Anterior cingulate cortex (tissue), 58 donors: ENCODE measurements around the gene LGR4.

ENCODE experiments used
- DNase-seq, 58 donors: peaks; one replicate each; lab custom pipeline; 2025; lab: John Stamatoyannopoulos, UW

Gene LGR4

DNA sequence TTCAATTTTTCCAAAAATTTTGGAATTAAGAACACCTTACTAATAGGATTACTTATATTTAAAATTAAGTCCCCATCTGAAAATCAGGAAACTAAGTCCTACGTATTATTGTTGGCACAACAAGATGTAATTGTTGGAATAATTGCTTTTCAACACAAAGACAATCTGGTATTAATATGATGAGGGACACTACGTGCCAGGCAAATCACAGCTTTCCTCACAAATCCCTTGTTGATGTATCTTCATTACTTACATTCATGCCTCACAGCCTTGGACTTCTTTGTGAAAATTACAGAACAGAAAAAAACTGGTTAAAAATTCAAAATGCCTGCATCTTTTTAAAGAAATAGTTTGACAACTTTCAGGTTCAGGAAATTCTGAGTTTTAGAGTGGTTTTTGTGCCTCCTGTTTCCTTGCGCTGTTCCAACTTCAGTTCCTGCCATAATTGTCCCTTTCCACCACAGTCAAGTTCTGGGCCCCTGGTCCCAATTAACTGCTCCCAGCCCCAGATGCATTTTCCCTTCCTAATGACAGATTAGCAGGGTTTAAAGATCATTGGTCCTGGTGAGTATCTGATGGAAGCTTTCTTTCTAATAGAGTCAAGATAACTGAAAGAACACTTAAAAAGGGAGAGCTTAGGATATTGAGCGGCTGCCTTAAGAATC is 86.3 kb downstream of the LGR4 start:
- DNase-seq, result no peak

DNA sequence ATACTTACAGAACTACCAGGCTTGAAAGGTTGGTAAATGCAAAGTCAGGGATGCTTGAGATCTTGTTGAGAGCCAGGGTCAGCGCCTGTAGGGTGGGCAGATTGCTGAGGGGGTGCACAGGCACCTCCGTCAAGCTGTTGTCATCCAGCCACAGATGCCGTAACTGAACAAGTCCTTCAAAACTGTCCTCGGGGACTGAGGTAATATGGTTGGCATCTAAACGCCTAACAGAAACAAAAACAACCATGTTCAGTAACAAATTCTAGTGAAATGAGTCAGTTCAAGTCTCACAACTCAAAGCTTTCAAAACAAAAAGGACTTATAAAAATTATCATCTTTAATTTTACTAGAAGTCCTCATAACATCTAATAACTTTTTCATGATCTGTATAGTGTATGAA is 87.3 kb downstream of the LGR4 start:
- DNase-seq, result no peak

DNA sequence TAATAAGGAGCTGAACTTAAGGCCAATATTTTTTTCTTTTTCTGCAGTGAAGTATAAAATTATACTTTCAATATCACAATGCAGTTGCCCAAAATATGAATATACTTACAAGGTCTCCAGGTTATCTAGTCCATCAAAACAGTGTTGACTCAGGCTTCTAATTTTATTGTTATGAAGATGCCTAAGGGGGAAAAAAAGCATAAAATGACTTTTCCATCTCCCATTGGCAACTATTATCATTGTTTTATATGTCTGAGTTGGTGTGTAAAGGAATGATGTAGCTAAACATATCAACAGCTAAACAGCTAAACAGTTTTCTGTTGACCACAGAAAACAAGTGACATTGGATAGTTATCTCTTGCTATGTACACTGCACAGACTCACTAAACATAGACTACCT is 88.4 kb downstream of the LGR4 start:
- no peak for DNase-seq

DNA sequence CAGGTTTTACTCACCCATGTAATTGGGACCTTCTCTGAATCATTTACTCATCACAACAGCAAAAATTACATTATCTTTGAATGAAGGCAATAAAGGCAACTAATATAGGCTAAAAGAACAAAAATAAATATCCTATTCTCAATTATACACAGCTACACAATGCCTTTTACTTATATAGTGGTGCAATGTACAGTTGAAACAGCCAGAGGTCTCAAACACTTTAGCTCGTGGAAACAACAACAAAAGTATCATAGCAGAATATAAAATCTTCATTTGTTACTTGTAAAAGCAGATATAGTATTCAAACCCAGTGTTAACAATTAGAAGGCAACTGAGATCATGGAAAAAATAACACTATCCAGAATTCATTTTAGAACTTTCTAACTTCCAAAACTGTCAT is 88.9 kb downstream of the LGR4 start:
- DNase-seq, result no peak

DNA sequence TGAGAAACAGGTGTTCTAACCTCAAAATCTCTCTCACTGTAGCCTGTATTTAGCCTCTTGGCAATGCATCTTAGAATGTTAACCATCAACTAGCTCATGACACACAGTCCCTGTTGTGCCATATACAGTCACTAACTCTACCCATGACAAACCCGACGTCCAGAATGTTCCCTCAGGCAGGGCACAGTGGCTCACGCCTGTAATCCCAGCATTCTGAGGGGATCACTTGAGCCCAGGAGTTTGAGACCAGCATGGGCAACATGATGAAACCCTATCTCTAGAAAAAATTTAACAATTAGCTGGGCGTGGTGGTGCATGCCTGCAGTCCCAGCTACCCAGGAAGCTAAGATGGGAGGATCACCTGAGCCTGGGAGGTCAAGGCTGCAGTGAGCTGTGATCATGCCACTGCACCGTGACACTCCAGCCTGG is 91.3 kb downstream of the LGR4 start:
- DNase-seq, result no peak

DNA sequence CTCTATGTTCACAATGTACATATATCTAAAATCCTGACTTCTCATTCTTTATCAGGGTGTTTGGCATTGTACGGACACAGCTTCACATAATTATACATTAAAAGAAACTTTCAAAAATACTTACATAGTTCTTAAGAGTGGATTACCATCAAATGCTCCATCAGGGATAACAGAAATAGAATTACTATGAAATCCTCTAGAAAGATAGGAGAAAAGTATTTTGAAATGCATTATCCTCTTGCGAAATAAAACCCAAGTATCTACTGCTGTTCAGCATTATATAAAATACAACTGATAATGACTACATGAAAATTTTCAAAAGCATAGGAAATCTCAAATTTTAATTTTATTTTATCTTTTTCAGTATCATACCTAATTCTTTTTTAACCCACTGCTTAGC is 91.8 kb downstream of the LGR4 start:
- DNase-seq, result no peak

DNA sequence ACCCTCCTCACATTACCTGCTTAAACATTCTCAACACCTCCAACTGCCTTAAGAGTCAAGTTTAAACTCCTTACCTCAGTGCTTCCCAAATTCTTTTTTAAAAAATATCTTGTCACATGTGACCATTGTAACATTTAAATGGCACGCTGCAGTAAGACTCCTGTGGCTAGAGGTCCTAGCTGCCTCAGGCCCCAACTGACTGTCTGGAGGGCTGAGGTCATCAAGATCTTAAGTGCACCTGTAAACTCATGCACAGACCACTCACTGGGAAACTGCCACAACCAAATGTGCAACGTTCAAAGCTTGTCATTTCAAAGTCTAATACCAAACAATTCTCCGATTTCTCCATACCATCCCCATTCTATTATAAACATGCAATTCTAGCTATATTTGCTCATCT is 93.1 kb downstream of the LGR4 start:
- no peak for DNase-seq

DNA sequence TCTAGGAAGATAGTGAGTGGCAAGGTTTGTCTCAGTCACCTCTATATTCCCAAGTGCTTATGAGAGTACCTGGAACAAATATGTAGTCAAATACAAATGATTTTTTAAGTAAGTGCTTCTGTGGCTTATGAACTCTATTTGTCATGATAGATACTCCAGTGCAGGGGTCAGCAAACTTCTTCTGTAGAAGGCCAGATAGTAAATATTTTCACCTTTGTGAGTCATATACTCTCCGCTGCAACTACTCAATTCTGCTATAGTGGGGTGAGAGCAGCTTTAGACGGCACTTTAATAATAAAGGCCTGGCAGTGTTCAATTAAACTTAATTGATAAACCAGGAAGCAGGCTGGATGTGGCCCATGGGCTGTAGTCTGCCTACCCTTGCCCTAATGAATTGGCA is 97.2 kb downstream of the LGR4 start:
- DNase-seq, result no peak

DNA sequence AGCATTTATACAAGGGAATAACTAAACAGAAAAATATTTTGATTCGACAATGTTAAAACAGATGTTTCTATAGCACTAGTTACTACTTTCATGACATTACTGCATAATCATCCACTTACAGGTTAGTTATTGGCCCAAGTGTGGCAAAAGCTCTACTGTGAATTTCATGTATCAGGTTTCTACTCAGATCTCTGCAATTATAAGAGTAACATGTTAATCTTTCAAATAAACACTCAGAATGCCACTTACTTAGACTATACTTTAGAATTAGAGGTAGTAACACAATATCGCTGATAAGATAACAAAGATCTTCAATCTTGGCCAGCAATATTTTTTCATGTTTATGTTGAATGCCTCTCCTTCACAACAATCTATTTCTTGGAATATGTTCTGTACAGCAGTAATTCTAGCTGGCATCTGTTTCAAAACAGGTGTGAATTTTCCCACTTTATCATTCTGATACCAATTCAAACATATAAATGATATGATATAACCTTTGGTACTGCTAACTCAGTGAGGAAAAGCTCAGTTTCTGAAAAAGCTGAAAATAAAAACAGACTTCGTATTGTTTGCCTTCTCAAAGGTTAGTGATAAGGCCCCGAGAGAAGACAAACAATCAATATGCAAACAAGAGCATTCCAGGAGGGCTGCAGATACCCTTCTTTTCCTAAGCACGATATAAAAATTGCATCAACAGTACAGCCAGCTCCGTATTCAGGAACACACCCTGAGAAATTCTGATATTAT is 98.6 kb downstream of the LGR4 start:
- DNase-seq, result no peak

DNA sequence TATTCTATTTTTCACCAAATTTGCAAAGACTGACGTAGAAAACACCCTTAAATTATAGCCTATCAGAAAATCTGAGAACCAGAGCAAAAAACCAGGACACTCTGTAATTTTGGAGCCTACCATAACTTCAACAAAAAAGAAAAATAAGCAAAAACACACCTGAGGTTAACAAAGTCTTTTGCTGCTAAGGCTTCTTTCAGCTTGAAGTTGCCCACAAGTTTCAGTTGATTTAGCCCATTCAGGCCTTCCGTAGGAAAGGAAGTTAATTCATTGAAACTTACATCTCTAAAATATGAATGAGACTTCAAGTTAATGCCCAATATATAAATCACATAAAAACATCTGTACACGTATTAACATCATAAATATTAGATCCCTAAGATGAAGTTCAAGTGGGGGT is 99.2 kb downstream of the LGR4 start:
- DNase-seq, result no peak

DNA sequence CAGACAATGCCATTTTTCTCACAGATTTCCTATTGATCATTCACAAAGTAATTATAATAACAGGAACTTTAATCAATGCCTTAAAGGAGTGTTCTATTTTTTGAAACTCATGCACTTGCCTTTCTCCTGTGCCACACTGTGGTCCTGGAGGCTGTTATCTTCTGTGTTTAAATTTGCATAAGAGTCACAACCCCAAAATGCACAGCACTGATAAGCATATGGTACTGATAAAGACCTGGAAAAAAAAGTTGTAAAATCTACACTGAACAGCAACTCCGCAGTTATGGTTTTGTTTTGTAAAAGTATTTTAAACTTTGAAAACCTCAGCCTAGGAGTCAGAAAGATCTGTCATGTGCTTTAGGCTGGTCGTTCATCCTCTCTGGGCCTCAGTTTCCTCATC is 100.4 kb downstream of the LGR4 start:
- no peak for DNase-seq

DNA sequence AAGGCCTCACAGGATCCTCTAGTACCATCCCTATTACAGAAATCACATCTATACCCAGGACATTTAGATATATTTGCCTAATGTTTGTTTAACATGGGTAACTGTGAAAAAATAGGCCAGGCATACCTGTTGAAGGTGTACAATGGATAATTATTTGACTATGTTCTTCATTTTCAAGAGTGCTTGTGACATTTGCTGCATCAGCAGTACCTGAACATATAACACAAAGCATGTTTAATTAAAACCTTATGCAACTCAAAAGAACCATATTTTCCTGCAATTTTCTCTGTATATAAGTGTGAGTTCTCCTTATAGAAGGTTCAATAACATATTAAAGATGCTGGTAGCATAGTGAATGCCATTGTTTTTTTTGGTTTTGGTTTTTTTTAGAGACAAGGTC is 101.1 kb downstream of the LGR4 start:
- no peak for DNase-seq

DNA sequence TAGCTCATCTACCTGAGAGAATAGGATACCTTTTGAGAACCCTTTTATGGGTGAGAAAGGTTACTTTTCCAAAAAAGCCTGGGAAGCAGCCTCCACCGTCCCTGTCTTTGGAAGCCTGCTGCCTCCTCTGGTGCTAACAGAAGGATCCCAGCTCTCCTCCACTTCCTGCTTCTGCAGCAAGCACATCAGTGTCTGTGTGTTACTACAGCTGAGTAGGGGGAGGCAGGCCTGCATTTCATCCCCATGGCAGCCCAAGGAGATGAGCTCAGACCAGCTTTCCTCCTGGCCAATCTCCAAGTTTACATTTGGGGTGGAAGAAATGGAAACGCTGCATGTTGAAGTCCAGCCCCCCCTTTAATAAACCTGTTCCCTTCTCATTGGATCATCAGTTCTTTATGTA is 102.2 kb downstream of the LGR4 start:
- no peak for DNase-seq

DNA sequence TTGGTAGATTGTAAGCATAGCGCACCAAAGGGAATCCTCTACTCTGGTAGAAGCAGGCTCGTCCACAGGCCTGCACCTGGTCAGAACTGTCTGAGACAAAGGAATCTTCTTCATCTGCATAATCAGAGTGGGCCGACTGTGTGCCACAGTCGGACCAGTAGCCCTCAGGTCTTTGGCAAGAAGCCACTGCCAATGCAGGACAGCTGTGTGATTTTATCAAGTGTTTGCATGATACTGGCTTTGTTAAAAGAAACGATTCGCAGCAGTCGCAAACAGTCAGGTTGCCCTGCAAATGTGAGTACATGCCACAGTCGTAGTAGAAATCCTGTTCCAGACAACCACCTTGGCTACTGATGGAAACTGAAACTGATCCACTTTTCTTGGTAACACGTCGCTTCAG is 104.7 kb downstream of the LGR4 start:
- no peak for DNase-seq

DNA sequence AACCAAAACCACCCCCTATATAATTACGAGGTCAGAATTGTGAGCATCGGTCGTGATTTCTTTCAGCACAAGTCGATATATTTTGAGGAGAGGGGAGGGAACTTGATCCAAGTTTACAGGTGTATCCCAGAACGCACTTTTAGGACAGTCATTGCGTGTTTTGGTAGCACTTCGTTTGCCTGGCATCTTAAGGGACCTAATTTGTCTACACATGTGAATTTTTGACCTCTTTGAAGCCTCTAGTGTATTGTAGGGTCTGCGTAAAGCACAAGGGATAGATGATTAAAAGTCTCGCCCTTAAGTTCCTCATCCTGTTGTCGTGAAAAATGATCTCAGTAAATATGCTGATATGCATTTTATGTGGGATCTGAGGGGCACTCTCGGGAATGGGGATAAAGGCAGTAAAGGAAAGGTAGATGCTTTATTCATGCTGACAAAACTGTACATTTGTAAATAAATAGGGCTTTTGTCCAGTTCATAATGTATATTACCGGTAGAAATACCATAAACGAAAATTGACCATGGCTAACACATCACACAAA is 108.9 kb downstream of the LGR4 start:
- no peak for DNase-seq

DNA sequence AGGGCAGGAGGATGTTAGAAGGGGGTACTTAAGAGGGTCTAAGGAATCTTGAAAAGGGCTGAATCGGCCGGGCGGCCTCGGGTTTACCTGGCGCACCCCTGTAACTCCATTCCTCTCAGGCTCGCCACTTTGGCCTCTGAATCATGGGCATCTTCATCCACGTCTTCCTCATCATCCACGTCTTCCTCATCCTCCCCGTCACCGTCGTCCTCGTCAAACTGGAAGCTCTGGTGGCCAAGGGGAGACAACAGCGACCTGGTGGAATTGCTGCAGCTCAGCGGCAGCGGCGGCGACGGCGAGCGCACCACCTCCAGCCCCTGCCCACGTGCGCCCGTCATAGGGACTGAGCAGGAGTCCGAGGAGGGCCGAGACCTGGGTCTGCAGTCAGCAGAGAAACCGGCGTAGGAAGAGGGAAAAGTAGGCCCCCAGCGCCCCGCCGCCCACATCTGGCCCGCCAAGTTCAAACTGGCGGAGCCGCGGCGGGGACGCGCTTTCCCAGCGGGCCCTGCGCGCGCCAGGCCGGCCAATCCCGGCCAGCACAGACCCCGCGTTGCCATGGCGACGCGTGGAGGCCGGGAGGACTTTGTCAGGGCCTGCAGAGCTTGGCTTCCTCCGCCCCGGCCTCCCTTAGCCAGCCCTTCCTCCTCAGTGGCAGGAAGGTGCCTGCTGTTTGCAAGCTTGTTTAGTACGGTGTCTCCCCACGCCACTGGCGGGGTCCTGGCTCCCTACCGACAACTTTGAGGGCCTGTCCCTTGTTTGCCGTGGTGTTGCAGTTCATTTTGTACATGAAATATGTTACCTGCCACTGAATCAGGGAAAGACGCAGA is 109.6 kb downstream of the LGR4 start, which contains the start of gene CCDC34:
CCDC34 (minus strand) TSS at position 467 of the 827 bp plus-strand sequence; CDS start at position 446, 21 bp downstream.
- peak in 57 of 58 donors; percentile 32 to 91 (median 75) for DNase-seq

DNA sequence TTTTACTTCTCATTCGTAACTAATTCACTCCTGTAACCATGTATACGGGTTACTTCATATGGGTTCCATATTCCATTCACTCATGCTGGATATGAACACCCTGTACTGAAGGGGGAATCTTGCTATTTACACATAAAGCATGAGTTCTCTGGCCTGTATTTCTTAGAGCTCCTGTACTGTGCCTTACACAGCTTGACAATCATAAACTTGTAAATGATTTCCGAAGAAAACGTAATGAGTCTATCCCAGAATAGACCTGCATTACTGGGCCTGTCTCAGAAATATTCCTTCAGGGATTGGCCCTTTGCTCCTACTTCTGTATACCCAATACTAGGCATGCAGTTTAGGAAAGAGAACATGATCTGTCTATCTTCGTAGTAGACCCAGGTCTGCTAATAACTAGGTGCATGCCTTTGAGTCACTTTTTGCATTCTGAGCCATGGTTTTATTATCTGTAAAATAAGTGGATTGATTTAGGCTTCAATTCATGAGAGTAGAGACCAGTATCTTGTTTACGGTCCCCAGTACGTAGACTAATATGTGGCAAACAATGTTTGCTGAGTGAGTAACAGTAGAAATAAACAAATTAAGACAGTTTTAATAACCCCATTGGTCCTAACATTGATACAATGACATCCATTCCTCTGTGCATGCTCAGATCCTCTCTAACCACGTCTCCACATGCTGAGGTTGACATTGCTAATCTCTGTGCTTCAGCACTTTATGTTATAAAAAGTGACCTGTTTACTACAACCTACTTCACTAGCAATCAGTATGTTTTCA is 110.8 kb downstream of the LGR4 start:
- no peak for DNase-seq

DNA sequence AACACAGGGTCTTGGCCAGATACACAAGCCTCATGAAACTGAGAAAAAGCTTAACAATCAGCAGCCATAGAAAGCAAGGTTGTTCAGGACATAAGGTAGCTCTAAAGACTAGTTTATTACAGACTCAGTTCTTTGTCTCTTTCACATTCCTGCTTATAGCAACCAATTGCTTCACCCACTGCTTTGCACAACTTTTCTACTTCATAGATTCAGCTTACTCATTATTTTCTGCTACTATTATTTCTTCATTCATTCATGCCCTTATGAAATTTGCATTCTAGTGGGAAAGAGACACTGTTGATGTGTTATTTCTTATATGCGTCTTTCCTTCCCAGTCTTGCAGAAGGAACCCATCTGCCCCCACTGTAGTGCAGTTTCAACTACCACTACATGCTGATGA is 114.3 kb downstream of the LGR4 start:
- no peak for DNase-seq

DNA sequence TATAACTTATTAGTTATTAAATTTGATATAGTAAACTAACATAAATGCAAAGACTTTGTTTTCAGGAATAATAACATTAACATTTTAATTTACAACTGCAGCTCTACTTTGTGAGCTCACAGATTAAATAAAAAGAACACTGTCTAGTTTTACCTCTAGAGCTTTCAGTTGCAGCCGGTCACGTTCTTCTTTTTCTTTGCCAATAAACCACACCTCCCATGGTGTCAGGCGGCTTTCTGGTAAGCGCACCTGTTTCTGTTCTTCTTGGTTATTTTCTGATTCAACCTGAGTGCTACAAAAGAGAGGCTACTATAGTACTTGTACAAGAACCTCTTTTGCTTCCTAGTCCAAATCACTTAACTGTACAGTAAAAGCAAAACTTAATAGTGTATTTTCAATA is 115.3 kb downstream of the LGR4 start:
- no peak for DNase-seq

DNA sequence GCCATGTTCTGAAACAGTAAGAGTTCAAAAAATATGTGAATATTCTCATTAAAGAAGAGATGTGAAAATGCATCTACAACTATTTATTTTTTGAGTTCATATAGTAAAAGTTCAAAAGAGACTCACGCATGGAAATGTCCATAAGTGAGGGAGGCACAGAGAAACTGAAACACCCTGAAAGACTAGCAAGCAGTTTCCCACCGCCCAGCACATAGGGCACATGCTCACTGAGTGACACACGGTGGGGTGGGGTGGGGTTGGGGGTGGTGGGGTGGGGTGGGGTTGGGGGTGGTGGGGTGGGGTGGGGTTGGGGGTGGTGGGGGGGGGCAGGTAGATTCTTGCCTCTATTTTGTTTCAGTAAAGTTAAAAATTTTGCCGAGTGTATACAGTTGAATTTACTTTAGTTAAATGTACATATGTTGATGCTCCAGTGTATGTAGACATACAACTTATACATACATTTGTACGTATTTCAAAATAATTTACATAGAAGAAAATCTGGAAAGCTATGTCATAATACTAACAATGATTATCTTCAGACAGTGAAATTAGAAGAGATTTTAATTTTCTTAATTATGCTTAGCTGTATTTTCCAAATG is 115.9 kb downstream of the LGR4 start:
- no peak for DNase-seq
